SU-DHL-6 (cell line): ENCODE results near the gene NAV2.

Experiments
- H2AFZ ChIP-seq: fragments of 200-600 bp; sonication (generic); 2 replicates; pipeline ENCODE4 v1.6.1; 2014; ENCODE audit warnings: low read depth, mild to moderate bottlenecking, moderate library complexity, mixed read lengths, antibody characterized with exemption, low read length; ENCODE audit not compliant: severe bottlenecking
- H3F3A ChIP-seq: fragments of 200-600 bp; shearing (Covaris generic); 2 replicates; pipeline ENCODE4 v1.6.0; 2016; ENCODE audit warnings: antibody characterized with exemption, mild to moderate bottlenecking; ENCODE audit not compliant: insufficient read depth
- H3K27ac ChIP-seq: fragments of 200-600 bp; sonication (generic); 2 replicates; pipeline ENCODE4 v1.5.1; 2016; ENCODE audit warnings: low read depth, mild to moderate bottlenecking, low read length, moderate library complexity, mixed read lengths
- H3K27me3 ChIP-seq: fragments of 200-600 bp; sonication (generic), shearing (Covaris generic); 2 replicates; pipeline ENCODE4 v1.6.0; 2014; ENCODE audit warnings: mild to moderate bottlenecking, low read length
- H3K36me3 ChIP-seq: fragments of 200-600 bp; sonication (generic); 2 replicates; pipeline ENCODE4 v1.6.1; 2014; ENCODE audit warnings: mild to moderate bottlenecking, low read length, mixed read lengths
- H3K4me2 ChIP-seq: fragments of 300-600, 200-600 bp; shearing (Covaris generic), sonication (generic); 2 replicates; pipeline ENCODE4 v1.6.0; 2014; ENCODE audit warnings: low read length, low read depth, mild to moderate bottlenecking; ENCODE audit not compliant: poor library complexity, severe bottlenecking
- H3K4me3 ChIP-seq: fragments of 200-600 bp; sonication (generic); 2 replicates; pipeline ENCODE4 v1.5.1; 2014; ENCODE audit warnings: antibody characterized with exemption, low read length, mild to moderate bottlenecking, mixed read lengths; ENCODE audit not compliant: insufficient read depth, poor library complexity, severe bottlenecking
- H3K79me2 ChIP-seq: fragments of 200-600 bp; sonication (generic); 2 replicates; pipeline ENCODE4 v1.6.1; 2014; ENCODE audit warnings: mild to moderate bottlenecking, low read length, moderate library complexity; ENCODE audit not compliant: insufficient read depth
- H3K9ac ChIP-seq: fragments of 200-600 bp; sonication (generic); 2 replicates; pipeline ENCODE4 v1.7.0; 2014; ENCODE audit warnings: mild to moderate bottlenecking, low read length
- H3K9me2 ChIP-seq: fragments of 200-600 bp; sonication (generic); replicated peaks from 2 replicates; pipeline ENCODE4 v1.6.1; 2014; ENCODE audit warnings: low read length; ENCODE audit not compliant: insufficient read depth
- H3K9me3 ChIP-seq: fragments of 200-600 bp; sonication (generic); 2 replicates; pipeline ENCODE4 v1.6.1; 2014; ENCODE audit warnings: low read length, mixed read lengths; ENCODE audit not compliant: insufficient read depth
- H4K20me1 ChIP-seq: fragments of 200-600 bp; sonication (generic); 2 replicates; pipeline ENCODE4 v1.6.1; 2014; ENCODE audit warnings: low read depth, mild to moderate bottlenecking, antibody characterized with exemption, low read length, moderate library complexity, mixed read lengths
- CTCF ChIP-seq: fragments of 200-600 bp; sonication (generic); IDR thresholded peaks from one replicate; pipeline ENCODE4 v1.5.1; 2017; ENCODE audit warnings: antibody characterized with exemption, mild to moderate bottlenecking, low read length, moderate library complexity; ENCODE audit not compliant: insufficient read depth, poor library complexity, severe bottlenecking
- EZH2phosphoT487 ChIP-seq: fragments of 200-600 bp; sonication (generic), shearing (Covaris generic); conservative IDR thresholded peaks from 2 replicates; pipeline ENCODE4 v1.6.1; 2018; ENCODE audit warnings: mild to moderate bottlenecking, antibody characterized with exemption, low read length, moderate library complexity, mixed read lengths

Gene NAV2

GRCh38 chr11:20020198-20020597 is 307.6 kb downstream of the NAV2 start:
- TF ChIP-seq EZH2phosphoT487 (no peak), CTCF (no peak)
- Histone ChIP-seq H3K79me2 (no peaks in the 10 kb centered on the region), H3F3A (no peaks in the 10 kb centered on the region), H3K9me3 (no peaks in the 10 kb centered on the region), H4K20me1 (no peaks in the 10 kb centered on the region), H3K4me3 (no peak overlapping the region), H3K9ac (no peak overlapping the region), H3K27ac (no peak overlapping the region), H3K27me3 (no peaks in the 10 kb centered on the region), H2AFZ (no peak overlapping the region), H3K9me2 (no peaks in the 10 kb centered on the region), H3K4me2 (no peak overlapping the region), H3K36me3 (no peaks in the 10 kb centered on the region)

GRCh38 chr11:20020716-20021115 is 308.1 kb downstream of the NAV2 start:
- TF ChIP-seq EZH2phosphoT487 (no peak), CTCF (no peak)
- Histone ChIP-seq H3K4me2 (no peak overlapping the region), H3K4me3 (no peak overlapping the region)

GRCh38 chr11:20021212-20021611 is 308.6 kb downstream of the NAV2 start:
- no peaks in the 10 kb centered on the region for H3K9me2 ChIP-seq
- H4K20me1 ChIP-seq = no peaks in the 10 kb centered on the region
- no peaks in the 10 kb centered on the region for H3K27me3 ChIP-seq
- H3K79me2 ChIP-seq = no peaks in the 10 kb centered on the region
- no peak for TF ChIP-seq CTCF
- TF ChIP-seq EZH2phosphoT487 = no peak
- H2AFZ ChIP-seq = no peak overlapping the region
- no peak overlapping the region for H3K9ac ChIP-seq
- no peaks in the 10 kb centered on the region for H3K9me3 ChIP-seq
- no peak overlapping the region for H3K4me3 ChIP-seq
- no peaks in the 10 kb centered on the region for H3F3A ChIP-seq
- no peaks in the 10 kb centered on the region for H3K36me3 ChIP-seq
- H3K4me2 ChIP-seq = no peak overlapping the region
- H3K27ac ChIP-seq = no peak overlapping the region

More at GRCh38 chr11:20020716-20021115, 308.1 kb downstream of the NAV2 start:
- Histone ChIP-seq H3K9me2 (no peaks in the 10 kb centered on the region), H2AFZ (no peak overlapping the region), H3K27me3 (no peaks in the 10 kb centered on the region), H4K20me1 (no peaks in the 10 kb centered on the region), H3K9me3 (no peaks in the 10 kb centered on the region), H3F3A (no peaks in the 10 kb centered on the region), H3K79me2 (no peaks in the 10 kb centered on the region), H3K9ac (no peak overlapping the region), H3K27ac (no peak overlapping the region), H3K36me3 (no peaks in the 10 kb centered on the region)
